Uterus (tissue), 2 donors: ENCODE data around the gene NKAPL.

ENCODE experiments used
- CTCF ChIP-seq, 4 experiments: fragments of 200-600 bp in 2 of 4; fragments of 450-650 bp in 2 of 4; sonication (generic) in 2 of 4; IDR thresholded peaks; one replicate each; pipeline ENCODE4 v1.5.1; 2016 to 2019; ENCODE audit warnings: antibody characterized with exemption in 4 of 4, mild to moderate bottlenecking in 2 of 4, moderate library complexity in 1 of 4
- POLR2A ChIP-seq, 2 donors: fragments of 450-650 bp; IDR thresholded peaks; one replicate each; pipeline ENCODE4 v1.6.1; 2016; ENCODE audit warnings: antibody characterized with exemption in 2 of 2, mild to moderate bottlenecking in 1 of 2, moderate library complexity in 1 of 2

- no peak for TF ChIP-seq CTCF (IDR thresholded peaks at IDR 0.05)
- TF ChIP-seq POLR2A (IDR thresholded peaks at IDR 0.05): no peak
Measured at GRCh38 chr6:28296520-28297060, 37.5 kb downstream of the NKAPL start.
